HG03103 (cell line): Measurements from ENCODE around the gene DPYD.

Experiments
- ATAC-seq: cut with Tn5 transposase; IDR thresholded peaks from one replicate; pipeline ENCODE4 v1.9.1; 2021; ENCODE audit warnings: low read depth; ENCODE audit not compliant: unreplicated experiment

Gene DPYD

DNA sequence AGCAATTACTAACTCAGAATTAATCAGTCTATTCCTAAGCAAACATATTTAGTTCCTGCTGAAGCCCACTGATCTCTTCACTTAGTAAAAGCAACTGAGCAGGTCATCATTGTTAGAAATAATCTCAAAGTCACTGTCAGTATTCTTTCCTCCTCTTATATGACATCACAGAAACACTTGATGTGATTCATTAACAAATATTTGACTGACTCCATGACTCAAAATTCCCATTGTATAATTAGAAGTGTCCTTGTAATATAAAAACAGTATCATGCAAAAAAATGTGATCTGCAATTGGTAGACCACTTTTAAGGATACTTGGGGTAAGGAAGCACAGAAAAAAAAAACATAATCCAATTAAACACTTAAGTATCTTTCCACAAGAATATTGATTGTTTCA lies 194.4 kb downstream of the DPYD start:
- ATAC-seq = no peak

DNA sequence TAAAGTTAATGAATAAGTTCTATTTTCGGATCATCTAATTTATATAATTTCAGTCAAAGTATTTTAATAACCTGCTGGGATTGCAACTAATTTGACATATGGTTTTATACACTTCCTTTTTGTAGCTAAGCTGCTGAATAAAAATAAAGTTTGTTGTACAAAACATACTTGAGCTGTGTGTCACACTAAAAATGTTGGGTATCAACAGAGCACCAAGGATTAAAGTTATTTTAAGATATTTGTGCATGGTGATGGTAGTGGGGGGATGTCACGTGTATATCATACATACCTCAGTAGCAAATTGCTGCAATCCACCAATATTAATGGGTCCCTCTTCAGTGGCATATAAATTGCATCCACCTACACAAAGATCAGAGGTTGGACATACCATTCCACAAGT lies 199.6 kb downstream of the DPYD start:
- ATAC-seq = no peak

DNA sequence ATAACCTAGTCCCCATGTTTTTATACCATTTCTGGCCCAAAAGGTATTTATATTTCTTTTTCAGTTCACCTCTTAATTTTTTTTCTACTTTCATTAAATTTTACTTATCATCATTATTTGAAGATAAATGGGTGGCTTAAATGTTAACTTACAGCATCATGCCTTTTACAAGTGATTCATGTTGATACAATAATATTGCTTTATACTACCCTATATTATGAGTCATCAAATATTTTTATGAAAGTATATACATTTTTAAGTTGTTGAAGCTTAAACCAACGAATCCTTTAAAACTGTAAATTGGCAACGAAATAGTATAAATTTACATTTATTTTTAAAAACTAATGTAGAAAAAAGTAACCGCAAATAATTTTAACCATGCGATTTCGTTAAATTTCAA lies 207.9 kb downstream of the DPYD start:
- no peak for ATAC-seq

DNA sequence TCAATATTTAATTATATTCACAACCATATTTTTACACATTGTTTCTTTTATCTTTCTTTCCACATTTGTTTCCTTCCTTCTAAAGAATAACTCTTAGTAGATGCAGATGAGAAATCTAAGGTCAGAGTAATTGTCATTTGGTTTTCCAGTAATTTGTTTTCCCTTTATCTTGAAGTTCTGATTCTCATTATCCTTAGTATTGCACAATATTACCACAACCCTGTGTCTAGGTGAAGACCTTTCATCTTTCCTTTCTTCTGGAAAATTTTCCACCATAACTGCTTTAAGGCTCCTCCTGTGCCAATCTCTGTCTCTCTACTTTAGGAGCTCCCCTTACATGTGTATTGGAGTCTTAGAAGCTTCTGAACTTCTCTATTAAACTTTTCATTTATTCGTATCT lies 209.0 kb downstream of the DPYD start:
- ATAC-seq = no peak

DNA sequence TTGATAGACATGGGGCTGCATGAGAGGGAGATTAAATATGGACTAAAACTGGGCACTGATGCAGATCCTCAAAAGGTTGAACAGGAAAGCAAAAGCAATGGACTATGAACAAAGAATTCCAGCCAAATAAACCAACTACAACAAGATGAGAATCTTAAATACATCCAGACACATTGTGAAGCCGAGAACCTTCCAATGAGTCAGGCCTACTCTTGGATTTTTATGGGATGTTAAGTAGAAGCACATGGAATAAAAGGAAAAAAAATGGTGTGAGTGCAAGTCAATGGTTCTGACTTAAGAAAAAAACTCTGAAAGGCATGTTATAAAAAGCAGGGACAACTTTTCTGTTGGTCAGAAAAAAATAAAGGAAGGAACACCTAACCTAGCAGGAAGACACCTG lies 227.2 kb downstream of the DPYD start:
- ATAC-seq = no peak

- ATAC-seq = no peak
Measured at GRCh38 chr1:97691325-97691724, 229.5 kb downstream of the DPYD start.

GRCh38 chr1:97685360-97685759 lies 235.5 kb downstream of the DPYD start:
- ATAC-seq = no peak

- ATAC-seq = no peak
Measured at GRCh38 chr1:97680894-97681293, 239.9 kb downstream of the DPYD start.

- no peak for ATAC-seq
Measured at GRCh38 chr1:97680470-97680869, 240.4 kb downstream of the DPYD start.

DNA sequence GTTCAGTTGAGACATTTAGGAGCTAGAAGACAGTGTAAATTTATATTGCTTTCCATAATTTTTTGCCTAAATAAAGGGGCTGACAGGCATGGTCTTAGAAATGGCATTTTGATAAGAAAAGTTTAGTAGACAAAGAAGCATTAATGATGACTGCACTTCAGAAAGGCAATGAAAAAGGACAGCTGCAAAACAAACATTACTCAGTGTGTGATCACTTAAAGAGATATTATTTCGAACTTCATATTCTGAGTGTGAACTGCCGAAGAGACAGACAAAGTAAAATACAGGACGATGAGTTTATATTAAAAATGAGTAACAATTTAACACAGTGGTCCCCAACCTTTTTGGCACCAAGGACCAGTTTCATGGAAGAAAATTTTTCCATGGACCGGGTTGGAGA lies 243.1 kb downstream of the DPYD start:
- no peak for ATAC-seq

DNA sequence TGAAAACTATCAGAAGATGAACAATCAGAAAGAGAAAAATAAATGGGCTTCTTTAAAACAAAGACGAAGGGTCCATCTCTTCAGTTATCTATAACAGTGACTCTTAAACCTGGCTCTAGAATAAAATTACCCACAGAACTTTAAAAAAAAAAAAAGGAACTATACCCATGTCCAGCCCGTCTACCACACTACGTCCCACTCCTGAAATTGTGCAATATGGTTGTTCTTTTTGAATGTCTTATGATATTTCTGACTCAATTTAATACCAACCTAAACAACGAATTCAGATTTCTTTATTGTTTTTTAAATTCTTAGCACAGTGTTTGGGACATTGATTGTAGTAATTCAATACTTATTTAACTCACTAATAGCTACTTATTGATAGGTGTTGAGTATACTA lies 246.3 kb downstream of the DPYD start:
- ATAC-seq = no peak

DNA sequence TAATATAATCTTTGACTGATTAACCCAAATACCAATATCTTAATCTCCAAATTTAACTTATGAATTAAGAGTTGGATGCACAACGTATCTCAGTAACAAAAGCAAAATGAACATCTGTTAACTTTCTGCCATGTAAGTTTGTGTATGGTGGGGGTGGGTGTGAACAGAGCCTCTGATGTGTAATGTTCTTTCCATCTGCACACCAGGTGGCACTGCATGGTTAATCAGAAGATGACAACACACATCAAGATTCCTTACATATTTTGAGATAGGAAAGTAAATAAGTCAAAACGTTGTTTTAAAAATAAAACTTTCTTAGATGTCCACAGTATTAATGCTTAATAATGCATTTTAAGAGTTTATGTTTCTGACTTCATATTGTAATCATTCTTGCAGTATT lies 251.9 kb downstream of the DPYD start:
- ATAC-seq = no peak

DNA sequence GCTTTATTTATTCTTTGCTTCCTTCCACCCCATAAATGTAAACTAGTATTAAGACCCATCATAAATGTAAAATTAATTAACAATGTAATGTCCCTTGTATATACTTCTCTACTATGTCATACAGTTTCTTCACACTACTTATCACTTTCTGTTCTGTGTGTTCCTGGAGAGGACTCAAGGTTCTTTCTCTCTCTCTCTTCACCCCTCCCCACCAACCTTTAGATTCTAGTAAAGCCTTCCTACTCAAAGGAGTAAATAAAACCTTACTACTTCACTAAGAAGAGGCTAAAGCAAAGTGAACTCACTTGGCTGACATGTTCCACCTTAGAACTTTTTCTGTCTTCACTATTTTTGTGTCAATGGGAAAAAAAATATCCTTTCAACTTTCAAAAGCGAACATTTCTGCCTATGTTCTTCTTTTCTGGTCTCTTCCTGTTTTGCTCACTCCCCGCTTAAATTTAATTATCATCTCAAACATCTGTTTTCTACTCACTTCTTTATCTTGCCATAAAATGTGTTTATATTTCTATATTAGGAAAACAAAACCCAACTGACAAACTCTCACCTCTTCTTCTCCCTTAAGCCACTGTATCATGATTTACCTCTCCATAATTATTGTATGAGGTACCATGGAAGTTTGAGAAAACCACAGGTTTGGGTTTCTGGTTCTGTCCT lies 260.3 kb downstream of the DPYD start:
- ATAC-seq = no peak

- ATAC-seq = no peak
Measured at GRCh38 chr1:97654876-97655585, 265.8 kb downstream of the DPYD start.

- ATAC-seq = no peak
Measured at GRCh38 chr1:97651250-97651649, 269.6 kb downstream of the DPYD start.

DNA sequence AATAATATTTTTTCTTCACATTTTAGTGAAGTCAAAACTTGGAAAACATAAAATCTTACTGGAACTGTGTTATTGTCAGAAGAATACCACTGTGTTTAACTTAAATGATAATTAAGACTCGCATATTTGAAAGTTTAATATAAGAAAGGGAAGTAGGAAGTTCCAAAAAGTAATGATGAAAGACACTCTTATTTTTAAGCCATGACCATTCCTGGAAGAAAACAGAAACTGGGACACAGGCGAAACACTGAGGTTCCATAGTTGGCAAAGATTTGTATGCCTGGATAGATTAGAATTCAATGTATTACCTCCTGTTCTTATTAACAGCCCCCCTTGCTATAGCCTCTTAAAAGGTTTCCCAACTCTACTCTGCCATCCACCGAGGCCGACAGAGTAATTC lies 271.2 kb downstream of the DPYD start:
- no peak for ATAC-seq

- no peak for ATAC-seq
Measured at GRCh38 chr1:97647776-97648175, 273.1 kb downstream of the DPYD start.

- no peak for ATAC-seq
Measured at GRCh38 chr1:97646071-97646470, 274.8 kb downstream of the DPYD start.

DNA sequence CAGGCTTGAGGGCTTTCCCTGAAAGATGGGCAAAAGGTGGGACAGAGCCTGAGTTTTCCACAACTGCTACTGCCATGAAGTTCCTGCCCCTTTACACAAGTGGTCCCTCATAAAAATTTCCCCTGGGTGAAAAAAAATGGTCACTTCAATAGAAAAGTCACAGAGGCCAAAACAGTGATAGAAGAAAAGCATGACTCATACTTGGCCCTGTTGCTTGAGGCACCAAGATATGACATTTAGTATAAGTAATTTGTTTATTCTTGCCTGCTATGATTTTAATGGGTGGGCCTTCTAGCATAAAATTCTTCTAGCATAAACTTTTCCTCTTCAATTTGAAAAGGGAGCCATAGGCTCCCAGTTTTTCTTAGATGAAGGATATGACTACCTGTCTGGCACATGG lies 280.2 kb downstream of the DPYD start:
- no peak for ATAC-seq

DNA sequence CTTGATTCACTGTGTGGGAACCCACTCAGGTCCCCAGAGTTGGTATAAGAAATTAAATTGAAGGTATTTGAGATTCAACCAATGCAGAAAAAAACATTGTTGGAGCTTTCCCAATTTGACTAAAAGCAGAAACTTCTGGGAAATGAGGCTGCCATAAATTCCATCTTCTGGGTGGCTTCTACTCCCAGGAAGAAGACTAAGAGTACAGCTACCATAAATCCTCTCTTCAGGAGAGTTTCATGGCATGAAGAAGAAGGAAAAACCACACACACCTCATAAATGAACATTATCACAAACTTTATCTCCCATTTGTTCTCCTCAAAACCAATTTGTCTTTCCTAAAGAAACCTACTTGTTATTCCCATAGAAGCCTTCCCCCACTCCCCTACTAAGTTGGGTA lies 283.9 kb downstream of the DPYD start:
- ATAC-seq = no peak

DNA sequence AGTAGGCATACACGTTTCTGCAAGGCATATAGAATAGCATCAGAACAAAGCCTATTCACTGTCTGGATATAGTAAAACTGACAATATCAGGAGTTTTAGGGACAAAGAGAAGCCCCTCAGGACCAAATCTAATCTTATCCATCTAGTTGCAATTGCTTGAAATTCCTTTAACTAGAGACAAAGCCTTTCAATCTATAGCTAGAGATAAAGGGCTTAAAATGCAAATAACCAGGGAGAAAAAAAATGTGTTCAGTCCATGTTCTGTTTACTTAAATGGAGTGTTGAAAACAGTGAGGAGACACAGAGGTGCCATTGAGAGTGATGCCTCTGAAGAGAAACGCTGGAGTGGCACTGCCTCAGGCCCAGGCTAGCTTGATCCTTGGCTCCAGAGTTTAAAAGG lies 286.1 kb downstream of the DPYD start:
- ATAC-seq = no peak

- ATAC-seq = no peak
Measured at GRCh38 chr1:97632776-97633175, 288.1 kb downstream of the DPYD start.

DNA sequence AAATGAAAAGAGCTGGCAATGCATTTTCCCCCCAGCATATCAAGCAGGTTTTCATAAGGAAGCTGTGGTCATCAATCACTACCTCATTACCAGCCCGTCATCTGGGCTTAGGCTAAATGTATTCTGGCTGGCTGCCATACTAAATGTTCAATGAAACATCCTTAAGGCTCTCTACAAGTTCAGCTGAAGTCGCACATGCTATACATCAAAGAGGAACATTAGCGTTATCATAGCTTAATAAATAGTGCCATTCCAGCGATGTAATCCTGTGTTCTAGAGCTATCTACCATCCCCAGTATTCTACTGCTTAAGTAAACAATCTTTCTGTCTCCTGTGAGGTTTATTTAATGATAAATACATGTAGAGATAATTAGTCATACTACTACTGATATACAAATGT lies 288.8 kb downstream of the DPYD start:
- ATAC-seq = no peak
